Neural cell (in vitro differentiated cells): ENCODE measurements around the gene MRPS33.

ENCODE experiments used
- EP300 ChIP-seq: fragments of 450-650 bp; conservative IDR thresholded peaks from 2 replicates; pipeline ENCODE4 v1.6.1; 2014; ENCODE audit warnings: antibody characterized with exemption, mild to moderate bottlenecking, moderate library complexity; ENCODE audit not compliant: poor library complexity, severe bottlenecking
- EZH2 ChIP-seq: fragments of 200-600, 300-800 bp; shearing (Covaris generic), sonication (generic); IDR thresholded peaks from 2 replicates; pipeline ENCODE4 v1.6.1; 2014; ENCODE audit warnings: antibody characterized with exemption, low read length, borderline replicate concordance, mild to moderate bottlenecking; ENCODE audit not compliant: insufficient read depth, poor library complexity, severe bottlenecking
- MXI1 ChIP-seq: fragments of 450-650 bp; conservative IDR thresholded peaks from 2 replicates; pipeline ENCODE4 v1.6.1; 2014; ENCODE audit warnings: antibody characterized with exemption, mild to moderate bottlenecking; ENCODE audit not compliant: poor library complexity, severe bottlenecking
- POLR2AphosphoS5 ChIP-seq: IDR thresholded peaks from 2 replicates; pipeline ENCODE4 v1.6.1; 2012
- RAD21 ChIP-seq: fragments of 450-650 bp; conservative IDR thresholded peaks from 2 replicates; pipeline ENCODE4 v1.6.1; 2014; ENCODE audit warnings: antibody characterized with exemption, mild to moderate bottlenecking, moderate library complexity
- SMC3 ChIP-seq: fragments of 450-650 bp; conservative IDR thresholded peaks from 2 replicates; pipeline ENCODE4 v1.6.1; 2014; ENCODE audit warnings: antibody characterized with exemption, mild to moderate bottlenecking, moderate library complexity; ENCODE audit not compliant: poor library complexity
- TAF1 ChIP-seq: IDR thresholded peaks from 2 replicates; pipeline ENCODE4 v1.6.1; 2012; ENCODE audit warnings: low read depth
- TF ChIP-seq, protein P1 (sequence below): fragments of 450-650 bp; IDR thresholded peaks from 2 replicates; pipeline ENCODE4 v1.5.1; 2014; ENCODE audit warnings: antibody characterized with exemption, mild to moderate bottlenecking, moderate library complexity; ENCODE audit not compliant: poor library complexity, severe bottlenecking
- TF ChIP-seq, protein P2 (sequence below): IDR thresholded peaks from 2 replicates; pipeline ENCODE4 v1.6.1; 2012; ENCODE audit warnings: borderline replicate concordance

DNA sequence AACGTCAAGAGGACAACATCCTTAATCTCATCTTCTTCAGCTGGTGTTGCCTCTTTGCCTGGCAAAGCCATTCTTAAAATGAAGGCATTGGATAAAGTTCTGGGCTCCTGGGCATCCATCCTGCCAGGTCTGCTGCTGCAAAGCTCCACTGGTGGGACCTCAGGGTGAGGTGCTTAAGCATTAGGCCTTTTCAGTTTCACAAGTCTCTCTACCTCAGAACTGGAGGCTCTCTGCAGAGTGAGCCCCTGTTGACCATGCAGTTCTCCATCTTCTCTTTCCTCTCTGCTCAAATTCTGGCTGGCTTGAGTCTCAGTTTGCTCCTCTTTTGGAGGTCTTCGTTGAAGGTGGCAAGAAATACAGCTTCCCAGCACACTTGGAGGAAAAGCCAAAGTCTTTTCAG is 47.3 kb downstream of the MRPS33 start:
- TF ChIP-seq, protein P1, sequence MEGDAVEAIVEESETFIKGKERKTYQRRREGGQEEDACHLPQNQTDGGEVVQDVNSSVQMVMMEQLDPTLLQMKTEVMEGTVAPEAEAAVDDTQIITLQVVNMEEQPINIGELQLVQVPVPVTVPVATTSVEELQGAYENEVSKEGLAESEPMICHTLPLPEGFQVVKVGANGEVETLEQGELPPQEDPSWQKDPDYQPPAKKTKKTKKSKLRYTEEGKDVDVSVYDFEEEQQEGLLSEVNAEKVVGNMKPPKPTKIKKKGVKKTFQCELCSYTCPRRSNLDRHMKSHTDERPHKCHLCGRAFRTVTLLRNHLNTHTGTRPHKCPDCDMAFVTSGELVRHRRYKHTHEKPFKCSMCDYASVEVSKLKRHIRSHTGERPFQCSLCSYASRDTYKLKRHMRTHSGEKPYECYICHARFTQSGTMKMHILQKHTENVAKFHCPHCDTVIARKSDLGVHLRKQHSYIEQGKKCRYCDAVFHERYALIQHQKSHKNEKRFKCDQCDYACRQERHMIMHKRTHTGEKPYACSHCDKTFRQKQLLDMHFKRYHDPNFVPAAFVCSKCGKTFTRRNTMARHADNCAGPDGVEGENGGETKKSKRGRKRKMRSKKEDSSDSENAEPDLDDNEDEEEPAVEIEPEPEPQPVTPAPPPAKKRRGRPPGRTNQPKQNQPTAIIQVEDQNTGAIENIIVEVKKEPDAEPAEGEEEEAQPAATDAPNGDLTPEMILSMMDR = no peak
- TF ChIP-seq EZH2 (no peak), TAF1 (no peak), POLR2AphosphoS5 (no peak), EP300 (no peak), RAD21 (no peak), MXI1 (no peak), SMC3 (no peak)
- TF ChIP-seq, protein P2, sequence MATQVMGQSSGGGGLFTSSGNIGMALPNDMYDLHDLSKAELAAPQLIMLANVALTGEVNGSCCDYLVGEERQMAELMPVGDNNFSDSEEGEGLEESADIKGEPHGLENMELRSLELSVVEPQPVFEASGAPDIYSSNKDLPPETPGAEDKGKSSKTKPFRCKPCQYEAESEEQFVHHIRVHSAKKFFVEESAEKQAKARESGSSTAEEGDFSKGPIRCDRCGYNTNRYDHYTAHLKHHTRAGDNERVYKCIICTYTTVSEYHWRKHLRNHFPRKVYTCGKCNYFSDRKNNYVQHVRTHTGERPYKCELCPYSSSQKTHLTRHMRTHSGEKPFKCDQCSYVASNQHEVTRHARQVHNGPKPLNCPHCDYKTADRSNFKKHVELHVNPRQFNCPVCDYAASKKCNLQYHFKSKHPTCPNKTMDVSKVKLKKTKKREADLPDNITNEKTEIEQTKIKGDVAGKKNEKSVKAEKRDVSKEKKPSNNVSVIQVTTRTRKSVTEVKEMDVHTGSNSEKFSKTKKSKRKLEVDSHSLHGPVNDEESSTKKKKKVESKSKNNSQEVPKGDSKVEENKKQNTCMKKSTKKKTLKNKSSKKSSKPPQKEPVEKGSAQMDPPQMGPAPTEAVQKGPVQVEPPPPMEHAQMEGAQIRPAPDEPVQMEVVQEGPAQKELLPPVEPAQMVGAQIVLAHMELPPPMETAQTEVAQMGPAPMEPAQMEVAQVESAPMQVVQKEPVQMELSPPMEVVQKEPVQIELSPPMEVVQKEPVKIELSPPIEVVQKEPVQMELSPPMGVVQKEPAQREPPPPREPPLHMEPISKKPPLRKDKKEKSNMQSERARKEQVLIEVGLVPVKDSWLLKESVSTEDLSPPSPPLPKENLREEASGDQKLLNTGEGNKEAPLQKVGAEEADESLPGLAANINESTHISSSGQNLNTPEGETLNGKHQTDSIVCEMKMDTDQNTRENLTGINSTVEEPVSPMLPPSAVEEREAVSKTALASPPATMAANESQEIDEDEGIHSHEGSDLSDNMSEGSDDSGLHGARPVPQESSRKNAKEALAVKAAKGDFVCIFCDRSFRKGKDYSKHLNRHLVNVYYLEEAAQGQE = no peak
